Esophagus squamous epithelium (tissue), 5 donors: ENCODE results near the gene CKB. TPM values are rescaled to one million over a fixed set of nuclear protein-coding genes. Genes with fewer than 3 reads are reported as not detected.
A peak's percentile ranks its signal among the peaks of the same experiment; 100 is the strongest.
"Not testable (repeated sequence)": the region's sequence is repeated elsewhere in the genome, so short reads cannot be mapped to it uniquely, and the experiment has no call there.

Experiments
- DNase-seq: peaks from one replicate; lab custom pipeline; 2025; lab: John Stamatoyannopoulos, UW
- H3K27ac ChIP-seq, 4 donors: fragments of 200-600 bp; sonication (generic); one replicate each; pipeline ENCODE4 v1.5.1; 2016 to 2019; ENCODE audit warnings: mild to moderate bottlenecking in 1 of 4
- H3K27me3 ChIP-seq, 4 donors: fragments of 200-600 bp; sonication (generic); 1 replicate in 3 of 4; 2 replicates in 1 of 4; pipeline versions ENCODE4 v1.5.1 to v1.6.0; 2017 to 2021; ENCODE audit warnings: antibody characterized with exemption in 1 of 4
- H3K36me3 ChIP-seq, 3 donors: fragments of 200-600 bp; sonication (generic); one replicate each; pipeline ENCODE4 v1.5.1; 2016 to 2019
- H3K4me1 ChIP-seq, 3 donors: fragments of 200-600 bp; sonication (generic); one replicate each; pipeline ENCODE4 v1.5.1; 2017 to 2019
- H3K4me3 ChIP-seq, 4 donors: fragments of 200-600 bp; sonication (generic); 1 replicate in 3 of 4; 2 replicates in 1 of 4; pipeline ENCODE4 v1.5.1; 2016 to 2019; ENCODE audit warnings: mild to moderate bottlenecking in 2 of 4, moderate library complexity in 1 of 4
- H3K9me3 ChIP-seq, 3 donors: fragments of 200-600 bp; sonication (generic); one replicate each; pipeline ENCODE4 v1.5.1; 2016 to 2019
- POLR2A ChIP-seq, 4 donors: fragments of 450-650 bp; IDR thresholded peaks; one replicate each; pipeline ENCODE4 v1.6.1; 2017; ENCODE audit warnings: antibody characterized with exemption in 4 of 4, mild to moderate bottlenecking in 4 of 4, moderate library complexity in 3 of 4
- WGBS, 2 donors: methylation state at CpG; one replicate each; pipeline ENCODE4 v1.1.5; 2018; 5-methylcytosine and 5-hydroxymethylcytosine counted together
- intact Hi-C: fragments of 100-400 bp; cut with DNase I; formaldehyde crosslinking; loops from one replicate; pipeline ENCODE4 v1.15.0; 2022
- total RNA-seq, 4 donors: library from RNA; depleted of rRNA; stranded (reverse); fragments of >200 nt; gene quantifications; one replicate each; pipeline ENCODE4 v1.1.0, GENCODE V29; 2016
- TF ChIP-seq, protein P1 (sequence below), 6 experiments: fragments of 450-650 bp in 4 of 6; fragments of 200-600 bp in 2 of 6; sonication (generic) in 2 of 6; IDR thresholded peaks; one replicate each; pipeline ENCODE4 v1.5.1; 2016 to 2019; ENCODE audit warnings: antibody characterized with exemption in 6 of 6, mild to moderate bottlenecking in 4 of 6, moderate library complexity in 4 of 6
- donor health status: DM: yes; HTN: yes; CAD: no.

The CKB gene
- total RNA-seq, 4 donors from 2014 or later, result 27.2 to 204 (median 37.6) TPM

DNA sequence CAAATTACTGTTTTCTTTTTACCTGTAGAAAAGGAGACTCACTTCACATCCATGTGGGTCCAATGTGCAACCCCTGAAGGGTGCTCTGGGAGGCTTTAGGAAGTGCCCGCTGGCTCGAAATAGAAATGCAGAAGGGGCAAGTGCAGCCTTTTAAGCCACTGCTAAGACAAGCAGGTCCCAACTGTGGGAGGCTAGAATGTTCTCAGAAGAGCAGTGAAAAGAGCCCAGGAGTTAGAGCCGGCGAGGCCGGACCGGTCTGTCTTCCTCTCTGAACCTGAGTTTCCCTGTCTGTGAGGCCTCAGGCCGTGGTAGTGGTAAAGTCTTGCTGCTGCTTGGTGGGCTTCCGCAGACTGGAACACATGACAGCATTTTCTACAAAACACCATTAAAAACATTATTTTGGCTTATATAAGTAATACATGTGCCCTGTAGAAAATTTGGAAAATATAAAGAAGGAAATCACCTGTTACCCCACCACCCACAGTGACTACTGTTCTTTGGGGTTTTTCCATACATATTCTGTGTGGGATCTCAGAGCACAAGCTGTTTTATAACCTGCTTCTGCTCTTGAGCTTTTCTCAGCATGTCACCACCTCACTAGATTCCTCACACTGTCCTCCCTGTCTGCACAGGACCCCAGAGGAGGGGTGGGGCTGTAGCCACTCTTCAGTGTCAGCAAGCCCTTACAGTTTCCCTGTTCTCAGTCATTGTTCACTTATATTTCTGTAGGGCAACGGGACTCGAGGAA, 6.0 kb downstream of the CKB start:
- H3K36me3 ChIP-seq, result peaks cover 0 to 2% (median under 1%) of the 10 kb centered on the region in 3 donors
- WGBS, 2 donors, result 49 to 68% methylated on average over 9 to 10 of the region's 10 CpGs
- peaks cover 48 to 92% (median 52%) of the 10 kb centered on the region in 3 donors for H3K4me1 ChIP-seq
- no peak overlapping the region for H3K4me3 ChIP-seq
- peaks cover 0 to 12% (median 0%) of the 10 kb centered on the region in 4 donors for H3K27me3 ChIP-seq
- no peak for DNase-seq
- TF ChIP-seq, protein P1, sequence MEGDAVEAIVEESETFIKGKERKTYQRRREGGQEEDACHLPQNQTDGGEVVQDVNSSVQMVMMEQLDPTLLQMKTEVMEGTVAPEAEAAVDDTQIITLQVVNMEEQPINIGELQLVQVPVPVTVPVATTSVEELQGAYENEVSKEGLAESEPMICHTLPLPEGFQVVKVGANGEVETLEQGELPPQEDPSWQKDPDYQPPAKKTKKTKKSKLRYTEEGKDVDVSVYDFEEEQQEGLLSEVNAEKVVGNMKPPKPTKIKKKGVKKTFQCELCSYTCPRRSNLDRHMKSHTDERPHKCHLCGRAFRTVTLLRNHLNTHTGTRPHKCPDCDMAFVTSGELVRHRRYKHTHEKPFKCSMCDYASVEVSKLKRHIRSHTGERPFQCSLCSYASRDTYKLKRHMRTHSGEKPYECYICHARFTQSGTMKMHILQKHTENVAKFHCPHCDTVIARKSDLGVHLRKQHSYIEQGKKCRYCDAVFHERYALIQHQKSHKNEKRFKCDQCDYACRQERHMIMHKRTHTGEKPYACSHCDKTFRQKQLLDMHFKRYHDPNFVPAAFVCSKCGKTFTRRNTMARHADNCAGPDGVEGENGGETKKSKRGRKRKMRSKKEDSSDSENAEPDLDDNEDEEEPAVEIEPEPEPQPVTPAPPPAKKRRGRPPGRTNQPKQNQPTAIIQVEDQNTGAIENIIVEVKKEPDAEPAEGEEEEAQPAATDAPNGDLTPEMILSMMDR (IDR thresholded peaks at IDR 0.05), result no peak
- no peak for TF ChIP-seq POLR2A (IDR thresholded peaks at IDR 0.05)
- intact Hi-C loops, result no loop called here
- H3K27ac ChIP-seq, result peak overlapping the region in 2 of 4 donors; percentile 17 to 42
- no peaks in the 10 kb centered on the region for H3K9me3 ChIP-seq

DNA sequence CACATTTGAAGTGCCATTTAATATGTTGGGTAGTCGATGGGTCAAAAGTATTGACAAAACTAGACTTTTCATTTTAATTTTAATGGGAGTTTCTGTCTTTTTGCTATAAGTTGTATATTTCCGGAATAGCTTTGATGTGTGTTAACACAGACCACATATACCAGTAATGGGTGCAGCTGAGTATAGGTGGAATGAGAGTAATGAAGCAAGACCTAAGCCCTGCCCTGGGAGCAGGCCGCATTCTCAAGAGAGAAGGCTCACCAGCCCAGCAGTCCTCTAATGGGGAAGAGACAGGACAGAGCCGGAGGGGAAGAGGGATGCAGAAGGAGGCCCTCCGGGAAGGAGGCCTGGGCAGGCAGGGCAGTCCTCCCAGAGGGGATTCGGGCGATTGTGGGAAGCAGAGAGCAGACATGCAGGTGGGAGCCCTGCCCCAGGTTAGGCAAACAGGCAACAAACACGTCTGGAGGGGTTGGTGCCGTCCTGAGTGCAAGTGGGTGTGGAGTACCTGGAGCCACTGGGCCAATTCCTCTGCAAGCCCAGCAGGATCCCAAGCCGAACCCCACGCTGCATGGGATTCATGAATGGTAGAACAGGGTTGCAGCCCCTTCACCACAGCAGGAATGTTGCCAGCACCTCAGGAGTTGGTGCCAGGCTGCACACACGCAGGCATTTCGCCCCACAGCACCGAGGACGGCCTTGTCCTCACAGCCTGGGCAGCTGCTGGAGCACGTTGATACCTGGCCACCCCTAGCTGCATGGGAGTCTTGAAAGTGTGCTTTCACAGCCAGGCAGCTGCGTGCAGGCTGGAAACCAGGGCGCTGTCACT, 7.8 kb downstream of the CKB start:
- Histone ChIP-seq H3K9me3 (no peaks in the 10 kb centered on the region), H3K4me3 (no peak overlapping the region), H3K4me1 (peaks cover 32 to 74% (median 41%) of the 10 kb centered on the region in 3 donors), H3K27ac (no peak overlapping the region), H3K36me3 (peaks cover 2 to 19% (median 6%) of the 10 kb centered on the region in 3 donors), H3K27me3 (no peaks in the 10 kb centered on the region)
- intact Hi-C loops, result no loop called here
- 56 to 86% methylated on average over 12 to 14 of the region's 18 CpGs for WGBS, 2 donors
- TF ChIP-seq POLR2A (IDR thresholded peaks at IDR 0.05), result no peak
- TF ChIP-seq, protein P1 (IDR thresholded peaks at IDR 0.05), result no peak
- DNase-seq, result no peak

DNA sequence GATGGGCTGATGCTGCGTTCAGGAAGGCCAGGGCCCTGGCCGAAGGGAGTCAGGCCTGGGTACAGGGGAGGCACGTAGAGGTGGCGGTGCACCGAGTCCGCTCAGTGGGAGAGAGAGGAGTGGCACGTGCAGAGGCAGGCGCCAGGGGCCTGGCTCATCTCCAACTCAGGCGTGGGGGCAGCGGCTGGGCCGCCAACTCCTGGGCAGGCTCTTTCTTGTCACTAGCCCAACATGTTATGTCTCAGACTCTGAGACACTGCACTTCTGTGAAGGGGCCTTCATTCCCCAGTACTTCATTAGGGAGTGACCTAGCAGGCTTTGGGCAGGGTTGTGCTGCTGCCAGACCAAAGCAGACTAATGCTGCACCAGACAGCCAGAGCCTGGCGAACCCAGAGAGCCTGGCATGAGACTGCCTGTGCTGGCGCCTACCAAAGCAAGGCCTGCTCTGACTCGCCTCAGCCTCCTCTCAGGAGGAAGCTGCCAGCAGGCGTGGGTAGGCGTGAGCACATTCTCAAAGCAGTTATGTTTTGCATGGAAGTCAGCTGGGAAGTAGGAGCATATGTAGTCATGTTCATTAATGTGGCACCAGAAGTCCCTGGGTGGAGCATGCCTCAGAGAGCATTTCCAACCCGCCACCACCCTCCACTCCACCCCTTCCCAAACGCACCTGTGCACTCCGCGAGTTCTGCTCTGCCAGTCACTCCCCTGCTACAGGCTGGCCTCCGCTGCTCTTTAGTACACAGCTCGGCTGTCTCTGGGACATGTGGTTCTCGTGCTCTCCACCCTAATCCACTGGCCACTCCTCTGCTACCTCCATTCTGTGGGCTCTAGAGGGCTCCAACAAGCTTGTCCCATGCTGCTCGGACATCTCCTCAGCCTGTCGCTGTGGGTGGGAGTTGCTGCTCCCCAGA, 9.7 kb downstream of the CKB start:
- TF ChIP-seq, protein P1 (IDR thresholded peaks at IDR 0.05), result no peak
- TF ChIP-seq POLR2A (IDR thresholded peaks at IDR 0.05), result no peak
- WGBS, 2 donors, result 16 to 53% methylated on average over 18 to 21 of the region's 25 CpGs
- intact Hi-C loops, result no loop called here

DNA sequence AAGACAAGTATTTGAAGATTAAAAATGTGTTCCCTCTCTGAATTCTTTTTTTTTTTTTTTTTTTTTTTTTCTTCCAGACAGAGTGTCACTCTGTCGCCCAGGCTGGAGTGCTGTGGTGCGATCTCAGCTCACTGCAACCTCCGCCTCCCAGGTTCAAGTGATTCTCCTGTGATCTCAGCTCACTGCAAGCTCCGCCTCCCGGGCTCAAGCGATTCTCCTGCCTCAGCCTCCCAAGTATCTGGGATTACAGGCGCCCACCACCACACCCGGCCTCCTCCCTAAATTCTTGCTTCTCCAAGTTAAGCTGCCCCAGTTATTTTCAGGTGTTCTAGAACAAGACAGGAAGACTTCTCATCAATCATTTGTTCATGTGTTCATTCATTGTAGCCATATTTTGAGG, 10.4 kb downstream of the CKB start:
- 87 to 91% methylated on average over 4 to 6 of the region's 8 CpGs for WGBS, 2 donors

More for the DNA sequence above, 9.7 kb downstream of the CKB start:
- DNase-seq, result no peak
- peak overlapping the region in 1 of 4 donors; percentile 1 for H3K4me3 ChIP-seq
- peaks cover 6 to 37% (median 7%) of the 10 kb centered on the region in 3 donors for H3K36me3 ChIP-seq
- H3K27me3 ChIP-seq, result no peaks in the 10 kb centered on the region
- peaks cover 15 to 55% (median 22%) of the 10 kb centered on the region in 3 donors for H3K4me1 ChIP-seq
- H3K27ac ChIP-seq, result peak overlapping the region; percentile 84 to 93 (median 87)
- no peaks in the 10 kb centered on the region for H3K9me3 ChIP-seq

More for the DNA sequence above, 10.4 kb downstream of the CKB start:
- H3K36me3 ChIP-seq, result peaks cover 6 to 45% (median 7%) of the 10 kb centered on the region in 3 donors
- H3K9me3 ChIP-seq, H3K4me3 ChIP-seq, H3K27me3 ChIP-seq, DNase-seq, intact Hi-C loops: not testable (repeated sequence)
- peaks cover 15 to 47% (median 17%) of the 10 kb centered on the region in 3 donors for H3K4me1 ChIP-seq
- peak overlapping the region; percentile 84 to 93 (median 87) for H3K27ac ChIP-seq
